ENCODE results near the gene MROH7.

DNA sequence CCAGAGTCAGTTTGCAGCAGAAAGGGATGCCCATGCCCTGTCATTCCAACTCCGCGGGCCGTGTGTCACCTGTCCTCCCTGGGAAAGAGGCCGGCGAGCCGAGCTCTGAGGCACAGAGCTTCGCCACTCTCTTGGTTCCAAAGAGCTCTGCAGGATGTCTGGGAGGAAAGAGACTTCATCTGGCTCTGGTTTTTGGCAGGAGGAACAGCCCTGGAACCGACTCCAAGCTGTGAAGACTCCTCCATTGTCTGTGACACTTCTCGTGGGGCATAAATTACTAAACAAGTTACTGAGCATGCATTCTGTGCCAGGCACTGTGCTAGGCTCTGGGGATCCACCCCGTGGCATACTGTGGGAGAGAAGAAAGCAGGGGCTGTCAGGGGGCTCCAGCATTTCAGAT, 14.4 kb upstream of the MROH7 start:
- TF ChIP-seq, protein P1, sequence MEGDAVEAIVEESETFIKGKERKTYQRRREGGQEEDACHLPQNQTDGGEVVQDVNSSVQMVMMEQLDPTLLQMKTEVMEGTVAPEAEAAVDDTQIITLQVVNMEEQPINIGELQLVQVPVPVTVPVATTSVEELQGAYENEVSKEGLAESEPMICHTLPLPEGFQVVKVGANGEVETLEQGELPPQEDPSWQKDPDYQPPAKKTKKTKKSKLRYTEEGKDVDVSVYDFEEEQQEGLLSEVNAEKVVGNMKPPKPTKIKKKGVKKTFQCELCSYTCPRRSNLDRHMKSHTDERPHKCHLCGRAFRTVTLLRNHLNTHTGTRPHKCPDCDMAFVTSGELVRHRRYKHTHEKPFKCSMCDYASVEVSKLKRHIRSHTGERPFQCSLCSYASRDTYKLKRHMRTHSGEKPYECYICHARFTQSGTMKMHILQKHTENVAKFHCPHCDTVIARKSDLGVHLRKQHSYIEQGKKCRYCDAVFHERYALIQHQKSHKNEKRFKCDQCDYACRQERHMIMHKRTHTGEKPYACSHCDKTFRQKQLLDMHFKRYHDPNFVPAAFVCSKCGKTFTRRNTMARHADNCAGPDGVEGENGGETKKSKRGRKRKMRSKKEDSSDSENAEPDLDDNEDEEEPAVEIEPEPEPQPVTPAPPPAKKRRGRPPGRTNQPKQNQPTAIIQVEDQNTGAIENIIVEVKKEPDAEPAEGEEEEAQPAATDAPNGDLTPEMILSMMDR (IDR thresholded peaks at IDR 0.05), result no peak
- no peak for TF ChIP-seq POLR2A (IDR thresholded peaks at IDR 0.05)
